Peyer's patch (tissue), 4 donors: ENCODE results near the gene WDR46. TPM values are rescaled to one million over a fixed set of nuclear protein-coding genes. Genes with fewer than 3 reads are reported as not detected.

Source experiments
- DNase-seq, 3 donors: peaks; one replicate each; pipeline ENCODE4 v3.0.0-alpha.2; 2017 to 2019
- H3K27ac ChIP-seq, 4 donors: fragments of 200-600 bp; sonication (generic); one replicate each; pipeline ENCODE4 v1.5.1; 2016 to 2019
- H3K27me3 ChIP-seq, 2 donors: fragments of 200-600 bp; sonication (generic); one replicate each; pipeline ENCODE4 v1.5.1; 2019
- H3K36me3 ChIP-seq, 3 donors: fragments of 200-600 bp; sonication (generic); one replicate each; pipeline ENCODE4 v1.5.1; 2016 to 2019
- H3K4me1 ChIP-seq, 4 donors: fragments of 200-600 bp; sonication (generic); one replicate each; pipeline ENCODE4 v1.5.1; 2016 to 2019
- H3K4me3 ChIP-seq, 4 donors: fragments of 200-600 bp; sonication (generic); 1 replicate in 3 of 4; 2 replicates in 1 of 4; pipeline ENCODE4 v1.5.1; 2016 to 2019; ENCODE audit warnings: mild to moderate bottlenecking in 1 of 4
- H3K9me3 ChIP-seq, 4 donors: fragments of 200-600 bp; sonication (generic); one replicate each; pipeline ENCODE4 v1.5.1; 2016 to 2019; ENCODE audit warnings: mild to moderate bottlenecking in 1 of 4
- CTCF ChIP-seq, 6 experiments: fragments of 450-650 bp in 4 of 6; fragments of 200-600 bp in 2 of 6; sonication (generic) in 1 of 6; IDR thresholded peaks; one replicate each; pipeline ENCODE4 v1.5.1; 2017 to 2019; ENCODE audit warnings: antibody characterized with exemption in 6 of 6, mild to moderate bottlenecking in 3 of 6, moderate library complexity in 1 of 6
- POLR2A ChIP-seq, 2 donors: fragments of 450-650 bp; IDR thresholded peaks; one replicate each; pipeline ENCODE4 v1.5.1; 2017; ENCODE audit warnings: antibody characterized with exemption in 2 of 2, mild to moderate bottlenecking in 2 of 2, moderate library complexity in 2 of 2
- total RNA-seq, 4 donors: library from RNA; depleted of rRNA; stranded (reverse); fragments of >200 nt; gene quantifications; one replicate each; pipeline ENCODE4 v1.1.0, GENCODE V29; 2016

Gene WDR46
- total RNA-seq, 4 donors from 2014 or later, result 22.1 to 102 (median 34.3) TPM

DNA sequence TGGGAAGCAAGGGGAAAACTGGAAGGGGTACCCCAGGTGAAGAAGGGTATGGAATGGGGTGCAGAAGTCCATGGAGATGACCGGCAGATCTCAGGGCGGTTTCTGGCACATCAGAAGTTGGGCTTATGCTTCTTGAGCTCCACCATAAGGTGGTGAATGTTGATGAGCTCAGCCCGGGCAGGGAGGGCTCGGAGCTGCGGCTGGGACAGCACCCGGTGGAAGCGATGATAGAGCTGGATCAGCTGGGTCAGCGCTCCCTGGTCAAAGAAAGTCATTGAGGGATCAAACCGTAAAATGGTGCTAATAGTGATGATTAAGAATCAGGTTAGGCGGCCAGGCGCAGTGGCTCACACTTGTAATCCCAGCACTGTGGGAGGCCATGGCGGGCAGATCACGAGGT, 38.3 kb downstream of the WDR46 start:
- Histone ChIP-seq H3K4me3 (no peak overlapping the region), H3K4me1 (peaks cover 0 to 19% (median 5%) of the 10 kb centered on the region in 4 donors), H3K27me3 (no peaks in the 10 kb centered on the region), H3K36me3 (peaks cover 0 to 7% (median 0%) of the 10 kb centered on the region in 3 donors), H3K9me3 (no peaks in the 10 kb centered on the region), H3K27ac (no peak overlapping the region)
- TF ChIP-seq CTCF (IDR thresholded peaks at IDR 0.05), result no peak
- TF ChIP-seq POLR2A (IDR thresholded peaks at IDR 0.05), result no peak
- no peak for DNase-seq

DNA sequence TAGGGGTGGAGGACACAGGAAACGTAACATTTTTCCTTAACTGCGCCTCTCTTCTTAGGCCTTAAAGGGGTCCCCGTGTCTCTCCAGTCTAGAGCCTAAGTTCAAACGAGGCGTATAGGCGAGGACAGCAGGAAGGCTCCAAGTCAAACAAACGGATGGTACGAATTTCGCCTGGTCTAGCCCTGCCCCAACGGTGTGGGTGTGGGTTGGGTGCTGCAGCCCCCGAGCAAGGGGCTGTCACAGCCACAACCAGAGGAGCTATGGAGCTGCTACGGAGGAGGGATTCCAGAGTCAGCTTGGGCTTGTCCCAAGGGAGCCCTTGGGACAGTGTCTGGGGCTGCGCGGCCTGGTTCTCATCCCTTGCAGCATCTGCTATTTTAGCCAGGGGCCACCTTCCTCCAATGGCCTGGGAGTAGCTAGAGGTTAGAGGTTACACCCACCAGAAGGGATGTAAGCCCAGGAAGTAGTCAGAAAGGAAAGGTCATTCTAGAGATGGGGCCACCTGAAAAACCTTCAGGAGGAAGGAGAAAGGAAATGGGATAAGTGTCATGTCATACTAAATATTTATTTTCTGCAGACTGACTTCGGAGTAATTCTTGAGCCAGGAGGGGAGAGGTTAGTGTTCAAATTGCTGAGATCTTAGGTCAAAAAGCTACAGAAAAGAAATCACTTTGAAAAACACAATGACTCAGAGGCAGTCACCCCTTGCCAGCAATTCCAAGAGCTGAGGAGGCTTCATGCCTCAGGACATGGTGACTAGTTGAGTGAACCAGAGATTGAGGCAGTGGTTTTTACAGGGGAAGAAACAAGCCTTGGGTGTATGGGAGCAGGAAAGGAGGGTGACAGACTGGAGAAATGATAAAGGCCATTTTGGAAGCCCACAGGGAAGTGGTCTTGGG, 39.1 kb downstream of the WDR46 start:
- H3K27ac ChIP-seq, result peak overlapping the region; percentile 86 to 93 (median 89)
- no peak for TF ChIP-seq POLR2A (IDR thresholded peaks at IDR 0.05)
- no peak for TF ChIP-seq CTCF (IDR thresholded peaks at IDR 0.05)
- H3K9me3 ChIP-seq, result no peaks in the 10 kb centered on the region
- no peaks in the 10 kb centered on the region for H3K27me3 ChIP-seq
- DNase-seq, result no peak
- H3K36me3 ChIP-seq, result peaks cover 0 to 5% (median 0%) of the 10 kb centered on the region in 3 donors
- peak overlapping the region; percentile 43 to 60 (median 56) for H3K4me3 ChIP-seq
- H3K4me1 ChIP-seq, result peaks cover 0 to 19% (median 5%) of the 10 kb centered on the region in 4 donors

DNA sequence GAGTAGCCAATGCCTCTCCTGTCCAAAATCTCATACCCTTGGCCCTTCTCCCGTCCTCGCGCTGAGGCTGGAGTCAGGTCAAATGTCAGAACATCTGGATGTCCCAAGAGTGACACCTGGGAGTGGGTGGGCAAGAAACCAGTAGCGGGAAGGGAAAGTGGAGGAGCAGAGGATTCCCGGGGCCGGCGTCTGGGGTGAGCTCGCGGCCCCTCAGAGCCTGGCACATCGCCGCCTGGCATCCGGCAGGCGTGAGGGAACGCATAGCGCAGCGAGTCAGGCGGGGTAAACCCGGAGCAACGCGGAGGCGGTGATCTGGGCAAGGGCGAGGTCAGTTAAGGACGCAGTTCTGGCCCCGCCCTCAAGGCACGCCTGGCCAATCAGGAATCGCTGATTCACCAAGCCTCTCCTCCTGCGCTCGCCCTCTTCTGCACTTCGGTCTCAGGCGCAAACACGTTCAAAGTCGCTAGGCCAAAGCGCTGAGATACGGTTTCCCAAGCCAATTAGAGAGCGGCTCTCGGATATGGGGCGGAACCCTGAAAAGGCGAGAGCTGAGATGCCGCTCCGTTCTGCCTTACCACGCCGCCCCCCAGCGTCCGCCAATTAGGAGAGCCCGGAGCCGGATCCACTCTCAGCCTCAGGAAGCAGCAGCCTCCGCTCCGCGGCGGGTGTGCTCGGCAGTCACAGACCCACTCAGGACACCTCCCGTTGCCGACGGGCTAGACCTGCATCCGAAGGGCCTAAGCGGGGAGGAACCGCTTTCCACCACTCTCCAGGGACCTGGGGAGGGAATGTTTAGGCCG, 39.9 kb downstream of the WDR46 start:
- Histone ChIP-seq H3K4me3 (peak overlapping the region; percentile 43 to 60 (median 56)), H3K4me1 (peaks cover 0 to 19% (median 5%) of the 10 kb centered on the region in 4 donors), H3K9me3 (no peaks in the 10 kb centered on the region), H3K27me3 (no peaks in the 10 kb centered on the region), H3K27ac (peak overlapping the region; percentile 88 to 93 (median 91)), H3K36me3 (no peaks in the 10 kb centered on the region)
- DNase-seq, result peak; percentile 97 to 99 (median 99)
- TF ChIP-seq CTCF (IDR thresholded peaks at IDR 0.05), result peak in 4 of 6 experiments; percentile 9 to 27 (median 24)
- peak; percentile 57 to 65 for TF ChIP-seq POLR2A (IDR thresholded peaks at IDR 0.05)

DNA sequence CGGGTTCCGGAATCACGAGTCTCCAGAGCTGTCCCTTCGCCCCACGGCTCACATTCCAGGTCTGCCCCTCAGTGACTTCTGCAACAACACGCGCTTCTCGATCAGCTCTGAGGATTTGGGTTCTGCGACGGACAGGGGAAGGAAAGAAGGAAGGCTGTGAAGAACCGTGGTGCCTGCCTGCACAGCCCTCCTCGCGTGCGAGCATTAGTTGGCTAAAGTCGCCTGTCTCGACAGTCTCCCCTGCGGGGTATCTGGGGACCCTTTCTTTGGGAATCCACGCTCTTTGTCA, 40.5 kb downstream of the WDR46 start:
- TF ChIP-seq CTCF (IDR thresholded peaks at IDR 0.05) (no peak), POLR2A (IDR thresholded peaks at IDR 0.05) (no peak)
- no peak for DNase-seq
- H3K4me3 ChIP-seq, result peak overlapping the region; percentile 43 to 60 (median 56)
- no peaks in the 10 kb centered on the region for H3K9me3 ChIP-seq
- H3K27ac ChIP-seq, result peak overlapping the region; percentile 88 to 93 (median 91)
- H3K36me3 ChIP-seq, result no peaks in the 10 kb centered on the region
- H3K4me1 ChIP-seq, result peaks cover 0 to 19% (median 5%) of the 10 kb centered on the region in 4 donors
- H3K27me3 ChIP-seq, result no peaks in the 10 kb centered on the region

DNA sequence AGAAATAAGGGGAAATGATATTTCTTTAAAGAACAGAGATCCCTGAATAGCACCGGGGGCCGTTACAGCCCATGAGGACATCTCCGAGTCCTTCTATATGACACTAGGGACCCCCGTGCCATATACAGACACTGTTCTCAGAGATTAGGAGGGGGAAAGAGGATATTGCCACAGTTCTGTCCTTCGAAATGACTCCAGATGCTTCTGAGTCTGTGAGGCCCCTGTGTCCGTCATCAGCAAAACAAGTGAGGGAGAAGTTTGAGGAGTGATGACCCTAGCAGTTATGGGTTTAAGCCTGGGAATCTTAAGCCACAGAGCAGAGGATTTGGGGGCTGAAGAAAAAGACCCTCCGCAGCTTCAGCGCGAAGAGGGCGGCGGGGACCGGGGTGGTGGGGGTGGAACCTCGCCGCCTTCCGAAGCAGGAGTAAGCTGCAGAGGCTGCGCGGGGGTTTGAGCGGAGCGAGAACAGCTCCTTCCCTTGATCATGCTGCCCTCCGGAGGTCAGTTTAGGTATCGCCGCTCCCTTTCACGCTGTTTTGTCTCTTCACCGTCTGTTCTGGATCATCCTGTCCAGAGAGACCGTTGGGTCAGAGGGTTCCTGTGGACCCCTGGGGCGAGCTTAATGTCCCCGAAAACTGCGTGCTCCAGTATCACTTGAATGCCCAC, 40.9 kb downstream of the WDR46 start:
- TF ChIP-seq CTCF (IDR thresholded peaks at IDR 0.05), result peak; percentile 90 to 97 (median 95)
- no peak for TF ChIP-seq POLR2A (IDR thresholded peaks at IDR 0.05)
- no peaks in the 10 kb centered on the region for H3K36me3 ChIP-seq
- no peaks in the 10 kb centered on the region for H3K27me3 ChIP-seq
- peaks cover 0 to 19% (median 5%) of the 10 kb centered on the region in 4 donors for H3K4me1 ChIP-seq
- peak overlapping the region; percentile 43 to 60 (median 56) for H3K4me3 ChIP-seq
- peak overlapping the region; percentile 88 to 93 (median 91) for H3K27ac ChIP-seq
- no peaks in the 10 kb centered on the region for H3K9me3 ChIP-seq
- peak; percentile 92 to 97 (median 95) for DNase-seq
